NB4 (cell line): ENCODE data around the gene PARP1.
"Not testable (repeated sequence)": the region's sequence is repeated elsewhere in the genome, so short reads cannot be mapped to it uniquely, and the experiment has no call there.

Experiments used
- CTCF ChIP-seq: IDR thresholded peaks from one replicate; pipeline ENCODE4 v1.5.1; 2012; ENCODE audit warnings: low read depth, low read length
- MYC ChIP-seq: IDR thresholded peaks from 2 replicates; pipeline ENCODE4 v1.6.1; 2011; ENCODE audit warnings: low read depth, low read length
- POLR2A ChIP-seq: IDR thresholded peaks from 2 replicates; pipeline ENCODE4 v1.6.1; 2011; ENCODE audit warnings: mild to moderate bottlenecking; ENCODE audit not compliant: insufficient read length; ENCODE audit errors: extremely low read depth

GRCh38 chr1:226340111-226340510 is 67.8 kb downstream of the PARP1 start:
- not testable (repeated sequence) for TF ChIP-seq CTCF, POLR2A, MYC
